GF-D8 (cell line): Measurements from ENCODE around the gene PPP2R5A.
"Not testable (repeated sequence)": the region's sequence is repeated elsewhere in the genome, so short reads cannot be mapped to it uniquely, and the experiment has no call there.

Experiments used
- DNase-seq: peaks from one replicate; lab custom pipeline; 2025; lab: John Stamatoyannopoulos, UW

The PPP2R5A gene

DNA sequence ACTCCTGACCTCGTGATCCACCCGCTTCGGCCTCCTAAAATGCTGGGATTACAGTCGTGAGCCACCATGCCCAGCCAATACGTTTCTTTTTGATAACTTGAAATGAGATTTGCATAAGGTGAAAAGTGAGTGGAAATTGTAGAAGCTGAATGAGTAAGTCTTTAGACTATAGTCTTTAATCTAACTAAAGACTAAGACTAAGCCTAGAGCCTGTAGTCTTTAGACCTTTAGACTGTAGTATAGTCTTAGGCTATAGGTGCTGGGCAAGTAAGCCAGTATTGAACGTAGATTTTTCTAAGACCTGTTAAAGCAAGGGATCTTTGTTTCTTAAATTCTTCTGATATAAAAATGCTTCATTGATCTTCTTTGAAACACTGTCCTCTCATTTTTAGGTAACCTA, 12.1 kb downstream of the PPP2R5A start:
- no peak for DNase-seq

DNA sequence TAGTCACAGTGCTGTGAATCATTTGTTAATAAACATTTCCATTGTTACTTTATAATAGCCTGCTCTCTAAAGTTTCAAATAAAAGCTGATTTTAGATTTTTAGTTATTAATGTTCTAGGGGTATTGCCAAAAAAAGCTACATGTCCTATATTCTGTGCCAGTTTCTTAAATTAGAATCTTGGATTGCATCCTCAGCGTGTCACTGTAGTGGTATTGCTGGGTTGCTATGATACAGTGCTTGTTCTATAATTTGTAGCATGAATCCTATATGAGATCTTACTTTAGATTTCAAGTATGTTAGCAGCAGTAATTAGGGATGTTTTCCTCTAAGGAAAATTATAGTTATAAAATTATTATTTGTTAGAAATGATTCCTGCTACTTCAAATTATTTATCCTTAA, 16.4 kb downstream of the PPP2R5A start:
- no peak for DNase-seq

DNA sequence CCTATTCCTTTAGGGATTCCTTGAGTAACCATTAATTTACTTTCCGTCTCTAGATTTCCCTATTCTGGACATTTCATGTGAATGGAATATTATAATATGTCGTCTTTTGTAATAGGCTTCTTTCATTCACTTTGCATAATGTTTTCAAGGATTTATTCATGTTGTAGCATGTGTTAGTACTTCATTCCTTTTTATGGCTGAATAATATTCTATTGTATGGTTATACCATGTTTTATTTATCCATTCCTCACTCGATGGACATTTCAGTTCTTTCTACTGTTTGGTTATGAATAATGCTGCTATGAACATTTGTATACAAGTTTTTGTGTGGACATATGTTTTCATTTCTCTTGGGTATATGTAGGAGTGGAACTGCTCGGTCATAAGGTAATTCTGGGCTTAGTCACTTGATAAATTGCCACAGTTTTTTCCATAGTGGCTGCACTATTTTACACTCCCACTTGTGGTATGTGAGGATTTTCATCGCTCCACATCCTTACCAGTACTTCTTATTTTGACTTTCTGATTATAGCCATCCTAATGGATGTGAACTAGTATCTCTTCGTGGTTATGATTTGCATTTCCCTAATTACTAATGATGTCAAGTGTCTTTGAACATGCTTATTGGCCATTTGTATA, 17.7 kb downstream of the PPP2R5A start:
- DNase-seq = no peak

DNA sequence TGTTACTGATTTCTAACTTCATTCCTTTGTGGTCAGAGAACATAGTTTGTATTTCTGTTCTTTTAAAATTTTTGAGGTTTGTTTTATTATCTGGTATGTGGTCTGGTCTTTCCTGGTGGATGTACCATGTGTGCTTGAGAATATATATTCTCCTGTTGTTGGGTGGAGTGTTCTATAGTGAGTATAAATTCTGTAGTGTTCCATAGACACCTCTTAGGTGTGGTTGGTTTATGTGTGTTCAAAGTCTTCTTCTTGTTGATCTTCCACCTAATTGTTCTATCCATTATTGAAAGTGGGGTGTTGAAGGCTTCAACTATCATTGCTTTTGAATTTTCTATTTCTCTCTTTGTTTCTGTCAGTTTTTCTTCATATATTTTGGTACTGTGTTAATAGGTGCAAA, 20.1 kb downstream of the PPP2R5A start:
- no peak for DNase-seq

DNA sequence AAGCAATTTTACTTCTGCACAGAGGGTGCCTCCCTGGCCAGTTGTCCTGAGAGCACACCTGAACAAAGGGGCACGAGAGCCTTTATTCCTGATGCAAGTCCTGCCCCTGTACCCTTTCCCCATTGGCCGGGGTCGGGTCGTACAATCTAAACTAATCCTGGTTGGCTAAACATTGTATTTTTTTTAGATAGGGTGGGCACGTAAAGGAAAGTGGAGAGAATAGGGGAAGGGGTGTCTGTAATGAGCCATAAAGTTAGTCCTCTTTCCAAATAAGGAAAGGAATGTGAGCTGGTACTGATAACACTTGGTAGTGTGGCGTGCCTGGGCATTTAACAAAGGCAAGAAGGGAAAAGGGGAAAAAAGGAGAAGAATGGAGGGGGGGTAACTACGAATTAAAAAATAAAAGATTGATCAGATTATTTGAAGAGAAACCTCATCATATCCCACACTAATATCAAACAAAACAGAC, 20.8 kb downstream of the PPP2R5A start:
- DNase-seq = not testable (repeated sequence)

DNA sequence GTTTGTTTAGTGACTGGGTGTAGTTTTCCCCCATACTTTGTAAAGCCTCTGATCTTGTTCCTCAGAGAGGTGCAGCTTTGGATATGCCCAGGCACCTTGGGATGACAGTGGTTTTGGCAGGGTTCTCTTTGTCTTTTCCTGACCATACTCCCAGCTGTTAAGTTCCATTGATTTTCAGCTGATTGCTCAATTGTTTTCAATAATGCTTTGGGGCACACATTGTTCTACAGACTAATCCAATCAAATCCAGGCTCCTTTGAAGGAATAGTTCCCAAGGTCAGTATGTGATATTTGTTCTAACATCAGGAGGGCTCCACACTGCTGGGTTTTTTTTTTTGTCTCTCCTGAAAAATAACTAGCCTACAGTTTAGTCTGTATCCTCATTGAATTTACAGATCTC, 24.8 kb downstream of the PPP2R5A start:
- DNase-seq = no peak

DNA sequence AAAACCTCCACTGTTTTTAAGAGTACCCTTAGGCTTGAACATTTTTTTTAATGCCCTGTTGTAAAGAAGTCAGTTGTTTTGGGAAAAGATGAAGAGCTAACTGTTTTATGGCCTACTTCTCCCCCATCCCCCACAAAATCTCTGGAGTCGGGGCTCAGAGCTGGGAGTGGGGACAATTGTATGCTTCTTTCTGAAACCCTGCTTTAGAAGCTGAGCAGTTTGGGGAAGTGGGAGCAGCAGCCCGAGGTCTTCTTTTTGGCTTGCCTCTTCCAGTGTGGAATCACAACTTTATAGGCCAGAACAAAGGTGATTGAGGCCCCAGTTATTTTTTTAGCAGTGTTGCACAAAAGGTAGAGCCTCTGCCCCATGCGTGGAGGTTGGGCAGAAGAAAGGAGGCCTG, 25.2 kb downstream of the PPP2R5A start:
- no peak for DNase-seq

DNA sequence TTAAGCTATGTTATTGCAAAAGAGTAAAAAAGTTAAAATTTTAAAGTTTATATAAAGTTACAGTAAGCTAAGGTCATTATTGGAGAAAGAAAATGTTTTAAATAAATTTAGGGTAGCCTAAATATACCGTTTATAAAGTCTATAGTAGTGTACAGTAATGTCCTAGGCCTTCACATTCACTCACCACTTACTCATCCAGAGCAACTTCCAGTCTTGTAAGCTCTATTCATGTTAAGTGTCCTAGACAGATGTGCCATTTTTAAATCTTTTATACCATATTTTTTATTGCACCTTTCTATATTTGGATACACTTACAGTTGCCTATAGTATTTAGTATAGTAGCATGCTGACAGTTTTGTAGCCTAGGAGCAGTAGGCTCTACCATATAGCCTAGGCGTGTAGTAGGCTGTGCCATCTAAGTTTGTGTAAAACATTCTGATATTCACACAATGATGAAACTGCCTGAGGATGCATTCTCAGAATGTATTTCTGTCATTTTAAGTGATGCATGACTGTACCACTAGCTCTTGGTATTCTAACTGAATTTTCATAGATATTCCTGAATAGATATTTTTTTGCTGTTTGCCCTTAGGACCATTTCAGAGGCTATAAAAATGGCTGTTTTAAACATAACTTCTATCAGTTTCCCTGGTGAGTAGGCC, 26.8 kb downstream of the PPP2R5A start:
- no peak for DNase-seq

DNA sequence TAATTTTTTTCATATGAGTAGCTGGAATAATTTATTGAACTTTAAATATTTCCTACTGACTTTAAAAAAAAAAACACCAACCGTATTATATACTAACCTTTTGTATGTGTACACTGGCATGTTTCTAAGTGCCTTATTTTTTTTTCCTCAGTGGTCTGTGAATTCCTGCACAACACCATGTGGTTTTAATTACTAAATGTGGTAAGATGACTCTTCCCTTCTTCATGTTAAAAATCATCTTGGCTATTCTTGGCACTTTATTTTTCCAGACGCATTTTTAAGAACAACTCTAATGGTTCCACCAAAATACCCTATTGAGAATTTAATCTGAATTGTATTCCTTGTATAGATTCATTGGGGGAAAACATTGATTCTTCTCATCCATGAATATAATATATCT, 28.4 kb downstream of the PPP2R5A start:
- no peak for DNase-seq

DNA sequence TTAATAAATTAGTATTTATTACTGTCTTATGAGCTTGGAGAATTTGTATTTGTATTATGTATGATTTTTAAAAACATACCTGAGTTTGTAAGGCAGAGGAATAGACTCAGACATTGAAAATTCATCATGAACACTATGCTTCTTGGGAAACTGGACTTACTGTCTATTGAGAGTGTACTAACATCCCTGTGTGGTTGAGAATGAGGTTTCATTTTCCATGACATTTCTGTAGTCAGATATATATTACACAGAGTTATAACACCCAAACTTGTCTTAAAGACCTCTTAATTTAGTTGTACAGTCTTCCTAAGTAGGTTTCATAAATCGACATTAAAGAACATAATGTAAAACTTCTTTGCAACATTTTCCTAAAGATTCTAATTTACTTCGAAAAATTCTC, 30.0 kb downstream of the PPP2R5A start:
- no peak for DNase-seq

DNA sequence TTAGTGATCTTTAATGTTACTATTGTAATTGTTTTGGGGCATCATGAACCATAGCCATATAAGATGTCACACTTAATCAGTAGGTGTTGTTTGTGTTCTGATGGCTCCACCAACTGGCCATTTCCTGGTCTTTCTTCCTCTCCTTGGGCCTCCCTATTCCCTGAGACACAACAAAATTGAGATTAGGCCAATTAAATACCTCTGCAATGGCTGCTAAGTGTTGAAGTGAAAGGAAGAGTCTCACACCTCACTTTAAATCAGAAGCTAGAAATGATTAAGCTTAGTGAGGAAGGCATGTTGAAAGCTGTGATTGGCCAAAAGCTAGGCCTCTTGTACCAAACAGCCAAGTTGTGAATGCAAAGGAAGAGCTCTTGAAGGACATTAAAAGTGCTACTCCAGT, 30.7 kb downstream of the PPP2R5A start:
- DNase-seq = no peak

DNA sequence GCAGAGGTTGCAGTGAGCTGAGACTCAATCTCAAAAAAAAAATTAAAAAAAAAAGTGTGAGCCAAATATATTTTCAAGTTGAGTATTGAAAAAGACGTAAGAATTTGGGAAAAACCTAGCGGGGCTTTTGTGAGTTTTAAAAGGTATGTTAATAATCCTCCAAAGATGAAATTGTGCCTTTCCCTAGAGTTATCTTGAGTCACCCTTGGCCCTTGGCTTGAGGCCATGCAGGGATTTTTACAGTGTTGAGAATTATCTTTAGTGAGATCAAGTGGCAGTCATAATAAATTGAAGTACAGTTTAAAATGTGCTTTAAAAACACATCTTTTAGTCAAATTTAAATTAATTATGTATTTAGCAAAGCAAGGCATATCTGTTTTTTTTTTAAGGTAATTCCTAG, 32.7 kb downstream of the PPP2R5A start:
- no peak for DNase-seq

DNA sequence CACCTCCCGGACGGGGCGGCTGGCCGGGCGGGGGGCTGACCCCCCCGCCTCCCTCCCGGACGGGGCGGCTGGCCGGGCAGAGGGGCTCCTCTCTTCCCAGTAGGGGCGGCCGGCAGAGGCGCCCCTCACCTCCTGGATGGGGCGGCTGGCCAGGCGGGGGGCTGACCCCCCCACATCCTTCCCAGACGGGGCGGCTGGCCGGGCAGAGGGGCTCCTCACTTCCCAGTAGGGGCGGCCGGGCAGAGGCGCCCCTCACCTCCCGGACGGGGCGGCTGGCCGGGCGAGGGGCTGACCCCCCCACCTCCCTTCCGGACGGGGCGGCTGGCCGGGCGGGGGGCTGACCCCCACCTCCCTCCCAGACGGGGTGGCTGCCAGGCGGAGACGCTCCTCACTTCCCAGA, 35.8 kb downstream of the PPP2R5A start:
- not testable (repeated sequence) for DNase-seq

DNA sequence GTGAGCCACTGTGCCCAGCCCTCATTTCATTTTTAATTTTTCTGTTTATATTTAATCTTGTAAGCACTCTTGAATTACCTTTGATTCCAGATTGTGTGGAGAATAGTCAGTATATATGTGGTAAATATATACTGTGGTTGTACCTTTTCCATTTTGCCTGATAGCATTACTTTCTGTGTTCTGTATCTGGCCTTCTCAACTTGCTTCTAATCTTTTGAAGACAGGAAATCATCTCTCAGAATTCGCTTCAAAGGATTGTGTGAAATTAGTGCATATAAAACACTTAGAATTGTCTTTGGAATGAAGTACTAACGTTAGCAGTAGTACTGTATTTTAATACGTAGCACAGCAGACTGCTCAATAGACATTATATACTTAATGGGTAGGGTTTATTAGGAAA, 37.9 kb downstream of the PPP2R5A start:
- no peak for DNase-seq

DNA sequence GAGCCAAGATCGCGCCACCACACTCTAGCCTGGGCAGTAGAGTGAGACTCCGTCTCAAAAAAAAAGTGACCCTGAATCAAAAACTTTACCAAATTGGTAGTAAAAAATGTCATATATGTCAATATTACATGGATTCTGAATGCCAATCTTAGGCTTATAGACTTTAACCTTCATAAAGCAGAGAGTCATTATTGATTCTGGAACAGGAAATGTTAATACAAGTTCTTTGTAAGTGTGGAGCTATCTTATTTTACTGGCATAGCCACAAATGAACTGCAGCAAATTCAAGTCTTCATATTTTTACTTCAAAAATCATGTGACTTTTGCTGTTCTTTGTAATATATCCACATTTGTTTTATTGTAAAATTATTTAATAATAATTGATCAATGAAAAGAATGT, 41.3 kb downstream of the PPP2R5A start:
- DNase-seq = no peak

DNA sequence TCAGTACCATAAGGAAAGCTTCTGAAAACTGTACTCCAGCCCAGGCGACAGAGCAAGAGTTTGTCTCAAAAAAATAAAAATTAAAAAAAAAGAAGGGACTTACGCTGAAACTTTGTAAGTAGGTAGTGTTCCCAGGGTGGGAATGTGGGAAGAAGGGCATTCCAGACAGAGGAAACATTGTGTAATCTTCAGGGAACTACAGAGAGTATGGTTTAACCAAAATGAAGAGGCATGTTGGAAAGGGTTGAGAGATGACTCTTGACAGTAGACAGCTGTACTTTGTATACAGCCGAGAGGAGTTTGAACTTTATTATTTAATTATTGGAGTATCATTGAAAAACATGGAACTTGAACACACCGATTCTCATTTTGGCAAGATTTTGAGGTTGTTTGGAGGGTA, 43.0 kb downstream of the PPP2R5A start:
- no peak for DNase-seq

DNA sequence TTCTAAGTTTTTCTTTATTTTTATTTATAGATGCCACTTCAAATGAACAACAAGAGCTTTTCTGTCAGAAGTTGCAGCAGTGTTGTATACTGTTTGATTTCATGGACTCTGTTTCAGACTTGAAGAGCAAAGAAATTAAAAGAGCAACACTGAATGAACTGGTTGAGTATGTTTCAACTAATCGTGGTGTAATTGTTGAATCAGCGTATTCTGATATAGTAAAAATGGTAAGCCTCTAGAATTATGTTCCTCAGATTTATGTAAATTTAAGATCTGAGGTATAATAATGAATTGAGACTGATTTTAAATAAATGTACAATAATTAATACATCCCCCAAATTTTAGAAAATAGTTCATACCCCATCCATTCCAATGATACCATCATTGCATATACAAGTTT, 43.9 kb downstream of the PPP2R5A start:
- DNase-seq = no peak

DNA sequence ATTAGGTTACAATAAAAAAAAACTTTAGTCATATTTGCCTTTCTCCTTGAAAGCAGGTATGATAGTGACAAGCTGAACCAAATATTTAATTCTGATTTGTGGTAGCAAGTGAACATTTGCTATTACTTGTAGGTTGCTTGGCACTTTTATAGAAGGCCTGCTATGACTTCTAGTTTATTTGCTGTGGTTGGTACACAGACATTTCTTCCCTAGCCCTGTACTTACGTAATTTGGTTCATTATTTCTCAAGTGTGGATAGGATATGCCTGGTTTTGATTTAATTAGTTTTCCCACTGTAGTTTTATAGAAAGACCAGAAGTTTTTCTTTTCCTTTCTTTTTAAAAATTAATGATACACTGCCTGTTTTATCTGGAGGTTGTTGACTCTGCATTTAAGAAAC, 55.9 kb downstream of the PPP2R5A start:
- DNase-seq = no peak

DNA sequence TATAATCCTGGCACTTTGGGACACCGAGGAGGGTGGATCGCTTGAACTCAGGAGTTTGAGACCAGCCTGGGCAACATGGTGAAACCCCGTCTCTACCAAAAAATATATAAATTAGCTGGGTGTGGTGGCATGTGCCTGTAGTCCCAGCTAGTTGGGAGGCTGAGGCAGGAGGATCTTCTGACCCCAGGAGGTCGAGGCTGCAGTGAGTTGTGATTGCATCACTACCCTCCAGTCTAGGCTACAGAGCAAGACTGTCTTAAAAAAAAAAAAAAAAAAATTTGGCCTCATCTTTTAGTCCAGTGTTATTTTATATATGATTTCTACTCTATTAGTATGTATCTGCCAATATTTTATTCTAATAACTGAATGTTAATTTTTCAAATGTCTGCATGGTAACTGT, 59.7 kb downstream of the PPP2R5A start:
- DNase-seq = no peak

DNA sequence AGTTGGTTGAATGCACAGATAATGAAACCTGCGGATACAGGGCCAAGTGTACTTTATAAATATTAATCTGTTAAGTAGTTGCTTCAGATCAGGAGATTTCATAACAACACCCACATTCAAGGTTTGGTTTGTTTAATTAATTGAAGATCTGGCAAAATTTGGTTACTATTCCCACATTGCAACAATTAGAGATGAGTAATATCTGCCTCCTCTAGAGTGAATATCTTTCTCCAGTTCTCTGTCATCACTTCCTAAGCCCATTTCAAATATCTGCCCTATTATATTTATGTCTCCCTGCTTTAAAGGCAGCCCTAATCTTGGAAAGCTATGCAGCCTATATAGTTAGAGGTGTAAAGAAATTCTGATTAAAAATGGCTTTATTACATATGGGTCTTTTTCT, 61.4 kb downstream of the PPP2R5A start:
- no peak for DNase-seq

DNA sequence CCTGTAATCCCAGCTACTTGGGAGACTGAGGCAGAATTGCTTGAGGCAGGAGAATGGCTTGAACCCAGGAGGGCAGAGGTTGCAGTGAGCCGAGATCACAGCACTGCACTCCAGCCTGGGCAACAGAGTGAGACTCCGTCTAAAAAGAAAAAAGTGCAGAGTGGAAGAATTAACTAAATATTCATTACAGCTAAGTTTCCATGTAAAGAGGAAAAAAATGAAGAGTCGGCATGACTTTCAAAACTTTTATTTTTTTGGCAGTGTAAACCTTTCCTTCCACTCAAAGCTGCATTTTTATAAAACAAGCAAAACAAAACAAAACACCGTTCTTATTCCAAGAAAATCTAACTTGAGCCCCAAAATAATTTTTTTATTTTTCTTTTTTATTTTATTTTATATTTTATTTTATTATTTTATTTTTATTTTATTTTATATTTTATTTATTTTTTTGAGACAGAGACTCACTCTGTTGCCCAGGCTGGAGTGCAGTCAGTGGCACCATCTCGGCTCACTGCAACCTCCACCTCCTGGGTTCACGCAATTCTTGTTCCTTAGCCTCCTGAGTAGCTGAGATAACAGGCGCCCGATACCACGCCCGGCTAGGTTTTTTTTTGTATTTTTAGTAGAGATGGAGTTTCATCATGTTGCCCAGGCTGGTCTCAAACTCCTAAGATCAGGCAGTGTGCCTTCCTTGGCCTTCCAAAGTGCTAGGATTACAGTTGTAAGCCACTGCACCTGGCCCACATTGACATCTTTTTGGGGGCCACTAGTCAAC, 66.6 kb downstream of the PPP2R5A start:
- no peak for DNase-seq

DNA sequence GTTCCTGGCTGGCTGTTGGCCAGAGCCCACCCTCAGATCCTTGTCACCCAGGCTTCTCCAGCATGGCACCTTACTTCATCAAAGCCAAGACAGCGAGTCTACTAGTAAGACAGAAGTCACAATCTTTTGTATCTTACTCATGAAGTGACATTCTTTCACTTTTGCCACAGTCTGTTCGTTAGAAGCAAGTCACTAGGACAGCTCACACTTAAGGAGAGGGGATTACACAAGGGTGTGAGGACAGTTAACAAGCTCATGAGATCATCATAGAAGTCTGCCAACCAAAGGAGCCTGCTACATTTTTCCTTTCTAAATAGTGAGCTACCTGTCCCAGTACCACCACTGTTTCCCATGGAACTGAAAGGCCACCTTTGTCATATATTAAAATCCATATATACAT, 68.0 kb downstream of the PPP2R5A start:
- no peak for DNase-seq

DNA sequence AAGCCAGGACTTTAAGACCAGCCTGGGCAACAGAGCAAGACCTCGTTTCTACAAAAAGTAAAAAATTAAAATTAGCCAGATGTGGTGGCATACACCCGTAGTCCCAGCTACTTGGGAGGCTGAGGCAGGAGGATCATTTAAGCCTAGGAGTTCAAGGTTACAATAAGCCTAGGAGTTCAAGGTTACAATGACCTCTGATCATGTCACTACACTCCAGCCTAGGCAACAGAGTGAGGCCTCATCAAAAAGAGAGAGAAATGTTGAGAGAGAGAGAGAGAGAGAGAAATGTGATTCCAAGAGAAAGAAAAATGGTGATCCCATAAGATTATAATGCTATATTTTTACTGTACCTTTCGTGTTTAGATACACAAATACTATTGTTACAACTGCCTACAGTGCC, 69.3 kb downstream of the PPP2R5A start:
- no peak for DNase-seq
